Fibroblast of lung (primary cell): ENCODE data around the gene DDX6. TPM values are rescaled to one million over a fixed set of nuclear protein-coding genes. Genes with fewer than 3 reads are reported as not detected.
"Not testable (repeated sequence)": the region's sequence is repeated elsewhere in the genome, so short reads cannot be mapped to it uniquely, and the experiment has no call there.

Experiments
- DNase-seq, 2 donors: peaks; one replicate each; pipeline versions ENCODE4 v3.0.0 to v3.0.0-alpha.2; 2010; ENCODE audit warnings: low read depth in 2 of 2
- H2AFZ ChIP-seq: 2 replicates; pipeline ENCODE4 v1.5.1; 2012; ENCODE audit warnings: low read length, control low read depth, inconsistent platforms
- H3K27ac ChIP-seq: 2 replicates; pipeline ENCODE4 v1.5.1; 2011; ENCODE audit warnings: low read length, control low read depth; ENCODE audit not compliant: insufficient read depth
- H3K27me3 ChIP-seq: 2 replicates; pipeline ENCODE4 v1.5.1; 2011; ENCODE audit warnings: mild to moderate bottlenecking, low read length; ENCODE audit not compliant: control insufficient read depth, insufficient read depth
- H3K36me3 ChIP-seq: 2 replicates; pipeline ENCODE4 v1.5.1; 2011; ENCODE audit warnings: low read length; ENCODE audit not compliant: control insufficient read depth, insufficient read depth
- H3K4me1 ChIP-seq: 2 replicates; pipeline ENCODE4 v1.5.1; 2011; ENCODE audit warnings: low read length; ENCODE audit not compliant: control insufficient read depth, insufficient read depth; ENCODE audit errors: extremely low read depth
- H3K4me2 ChIP-seq: 2 replicates; pipeline ENCODE4 v1.5.1; 2011; ENCODE audit warnings: low read length, control low read depth; ENCODE audit not compliant: insufficient read depth; ENCODE audit errors: extremely low read depth
- H3K4me3 ChIP-seq, 4 experiments: fragments of 200-600 bp in 1 of 4; sonication (generic) in 1 of 4; replicated peaks in 1 of 4; 2 replicates each; pipeline ENCODE4 v1.5.1; 2011 to 2016; ENCODE audit warnings: low read length in 4 of 4, low read depth in 3 of 4, mild to moderate bottlenecking in 3 of 4, control low read depth in 2 of 4, inconsistent platforms in 1 of 4, mixed read lengths in 1 of 4; ENCODE audit not compliant: insufficient read depth in 1 of 4; ENCODE audit errors: control extremely low read depth in 1 of 4
- H3K79me2 ChIP-seq: 2 replicates; pipeline ENCODE4 v1.5.1; 2012; ENCODE audit warnings: mild to moderate bottlenecking, low read length, inconsistent platforms; ENCODE audit not compliant: control insufficient read depth, insufficient read depth
- H3K9ac ChIP-seq: 2 replicates; pipeline ENCODE4 v1.5.1; 2011; ENCODE audit warnings: mild to moderate bottlenecking, low read length, control low read depth; ENCODE audit not compliant: insufficient read depth
- H3K9me3 ChIP-seq: 2 replicates; pipeline ENCODE4 v1.5.1; 2012; ENCODE audit warnings: low read depth, low read length; ENCODE audit not compliant: control insufficient read depth, insufficient read depth
- H4K20me1 ChIP-seq: 2 replicates; pipeline ENCODE4 v1.5.1; 2011; ENCODE audit warnings: low read length; ENCODE audit not compliant: control insufficient read depth, insufficient read depth; ENCODE audit errors: extremely low read depth
- polyA plus RNA-seq, 2 donors: library from polyadenylated mRNA; depleted of rRNA in 1 of 2; stranded (reverse) in 1 of 2; unstranded in 1 of 2; fragments of >200 nt; gene quantifications; 2 replicates each; pipeline ENCODE4 v1.2.1, GENCODE V29; 2011 to 2012; ENCODE audit warnings: missing spikeins in 1 of 2
- total RNA-seq: library from RNA; depleted of rRNA; stranded (reverse); fragments of >200 nt; gene quantifications from 2 replicates; pipeline ENCODE4 v1.2.1, GENCODE V29; 2014

Gene DDX6
- total and polyA plus RNA-seq, 2 donors (not counting 1 experiment from before 2014, with no cell fraction given) = 91.2 to 105 TPM

DNA sequence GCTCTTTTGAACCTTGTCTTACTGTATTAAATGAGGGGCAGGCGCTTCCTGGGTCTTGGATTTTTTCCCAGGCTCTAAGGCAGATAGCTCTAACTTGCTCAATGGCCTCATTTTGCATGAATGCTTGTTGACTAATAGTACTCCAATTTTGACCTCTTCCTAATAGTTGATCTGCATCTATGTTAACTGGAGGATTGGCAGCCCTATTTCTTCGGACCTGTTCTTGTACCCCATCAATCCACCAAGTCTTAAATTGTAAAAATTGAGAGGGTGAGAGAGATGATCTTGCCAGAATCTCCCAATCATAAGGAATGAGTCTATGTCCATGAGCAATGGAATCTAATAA is 63.3 kb downstream of the DDX6 start:
- H4K20me1 ChIP-seq, H3K4me2 ChIP-seq, H3K9ac ChIP-seq, H3K27ac ChIP-seq, DNase-seq, H3K9me3 ChIP-seq, H3K4me3 ChIP-seq, H3K36me3 ChIP-seq, H3K4me1 ChIP-seq, H2AFZ ChIP-seq, H3K27me3 ChIP-seq, H3K79me2 ChIP-seq: not testable (repeated sequence)

DNA sequence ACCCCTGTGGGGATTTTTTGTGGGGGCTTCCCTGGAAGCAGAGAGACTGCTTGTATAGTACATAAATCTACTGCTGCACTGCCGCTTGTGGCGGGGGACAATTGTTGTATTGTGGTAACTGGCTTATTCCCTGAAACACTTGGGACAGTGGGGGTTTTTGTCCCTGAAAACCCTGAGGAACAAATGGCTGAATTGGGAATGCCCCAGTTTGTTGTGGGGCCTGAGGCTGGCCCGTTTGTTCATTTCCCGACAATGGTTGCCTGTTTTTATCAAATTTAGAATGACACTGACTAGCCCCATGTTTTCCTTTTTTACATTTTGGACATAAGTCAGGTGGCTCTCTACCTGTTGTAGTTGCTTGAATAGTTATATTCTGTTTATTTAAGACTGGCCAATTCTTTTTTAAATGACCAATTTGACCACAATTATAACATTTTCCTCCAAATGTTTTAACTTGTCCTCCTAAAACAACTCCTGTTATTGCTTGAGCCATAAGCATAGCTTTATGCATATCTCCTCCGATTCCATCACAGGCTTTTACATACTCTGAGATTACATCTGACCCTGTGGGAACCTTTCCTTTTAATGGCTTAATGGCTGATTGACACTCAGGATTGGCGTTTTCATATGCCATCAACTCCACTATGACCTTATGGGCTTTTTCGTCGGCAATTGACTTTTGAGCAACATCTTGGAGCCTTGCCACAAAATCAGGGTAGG is 63.8 kb downstream of the DDX6 start:
- not testable (repeated sequence) for H3K4me2 ChIP-seq

DNA sequence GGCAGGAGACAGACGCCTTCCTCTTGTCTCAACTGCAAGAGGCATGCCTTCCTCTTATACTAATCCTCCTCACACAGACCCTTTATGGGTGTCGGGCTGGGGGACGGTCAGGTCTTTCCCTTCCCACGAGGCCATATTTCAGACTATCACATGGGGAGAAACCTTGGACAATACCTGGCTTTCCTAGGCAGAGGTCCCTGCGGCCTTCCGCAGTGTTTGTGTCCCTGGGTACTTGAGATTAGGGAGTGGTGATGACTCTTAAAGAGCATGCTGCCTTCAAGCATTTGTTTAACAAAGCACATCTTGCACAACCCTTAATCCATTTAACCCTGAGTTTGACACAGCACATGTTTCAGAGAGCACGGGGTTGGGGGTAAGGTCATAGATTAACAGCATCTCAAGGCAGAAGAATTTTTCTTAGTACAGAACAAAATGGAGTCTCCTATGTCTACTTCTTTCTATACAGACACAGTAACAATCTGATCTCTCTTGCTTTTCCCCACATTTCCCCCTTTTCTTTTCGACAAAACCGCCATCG is 69.4 kb downstream of the DDX6 start:
- DNase-seq, H3K4me2 ChIP-seq, H2AFZ ChIP-seq, H3K9ac ChIP-seq, H3K4me1 ChIP-seq, H3K36me3 ChIP-seq, H3K27me3 ChIP-seq, H3K4me3 ChIP-seq, H3K79me2 ChIP-seq, H4K20me1 ChIP-seq, H3K27ac ChIP-seq, H3K9me3 ChIP-seq: not testable (repeated sequence)

More for the DNA sequence above, 63.8 kb downstream of the DDX6 start:
- H3K9ac ChIP-seq, H3K27me3 ChIP-seq, H2AFZ ChIP-seq, H3K36me3 ChIP-seq, H3K9me3 ChIP-seq, H3K27ac ChIP-seq, H3K4me1 ChIP-seq, DNase-seq, H3K79me2 ChIP-seq, H4K20me1 ChIP-seq, H3K4me3 ChIP-seq: not testable (repeated sequence)

DNA sequence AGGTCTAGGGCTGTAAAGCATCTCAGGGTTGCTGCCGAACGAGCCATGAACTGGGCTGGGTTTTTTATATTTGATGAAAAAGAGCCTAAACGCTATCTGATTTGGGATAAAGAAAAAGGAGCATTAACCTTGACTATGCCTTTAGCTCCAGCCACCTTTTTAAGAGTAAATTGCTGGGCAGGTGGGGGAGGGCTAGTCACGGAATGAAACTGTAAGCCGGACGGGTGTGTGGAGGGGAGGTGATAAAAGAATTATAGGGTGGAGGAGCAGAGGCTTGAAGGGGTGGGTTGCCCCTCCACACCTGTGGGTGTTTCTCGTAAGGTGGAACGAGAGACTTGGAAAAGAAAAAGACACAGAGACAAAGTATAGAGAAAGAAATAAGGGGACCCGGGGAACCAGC is 70.2 kb downstream of the DDX6 start:
- H3K9me3 ChIP-seq, H3K27me3 ChIP-seq, H4K20me1 ChIP-seq, DNase-seq, H2AFZ ChIP-seq, H3K79me2 ChIP-seq, H3K4me1 ChIP-seq, H3K9ac ChIP-seq, H3K36me3 ChIP-seq, H3K4me2 ChIP-seq, H3K27ac ChIP-seq, H3K4me3 ChIP-seq: not testable (repeated sequence)

DNA sequence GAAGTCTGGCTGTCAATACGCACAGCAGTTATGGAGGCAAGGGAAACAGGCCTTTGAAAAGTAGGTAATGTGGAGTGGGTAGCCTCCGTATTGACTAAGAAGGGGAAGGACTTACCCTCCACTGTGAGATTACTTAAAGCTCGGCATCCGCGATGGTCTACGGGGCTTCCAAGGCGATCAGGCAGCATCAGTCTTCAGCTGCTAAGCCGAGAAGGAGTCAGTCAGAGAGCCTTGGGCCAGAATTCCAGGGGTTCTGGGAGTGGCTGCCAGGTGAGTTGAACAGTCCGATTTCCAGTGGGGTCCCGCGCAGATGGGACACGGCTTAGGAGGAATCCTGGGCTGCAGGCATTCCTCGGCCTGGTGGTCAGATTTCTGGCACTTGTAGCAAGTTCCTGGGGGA is 70.9 kb downstream of the DDX6 start:
- H3K27ac ChIP-seq = not testable (repeated sequence)

DNA sequence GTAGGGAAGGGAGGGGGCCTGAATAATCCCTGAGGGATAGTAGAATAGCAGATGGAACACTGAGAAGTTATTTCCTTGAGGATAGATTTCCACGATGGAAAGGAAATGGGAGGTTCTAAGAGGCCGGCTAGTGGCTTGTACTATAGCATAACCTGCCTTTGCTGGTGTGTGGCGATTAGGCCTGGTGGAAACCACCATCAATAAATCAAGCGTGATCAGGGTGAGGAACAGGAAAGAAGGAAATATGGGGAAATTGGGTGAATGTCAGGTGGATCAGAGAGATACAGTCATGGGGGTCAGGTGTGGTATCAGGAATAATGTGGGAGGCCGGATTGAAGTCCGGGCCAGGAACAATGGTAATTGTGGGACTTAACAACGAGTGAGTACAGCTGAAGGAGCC is 72.4 kb downstream of the DDX6 start:
- not testable (repeated sequence) for H3K9me3 ChIP-seq, H3K4me2 ChIP-seq, H3K4me3 ChIP-seq, H3K27ac ChIP-seq, H3K27me3 ChIP-seq, H3K36me3 ChIP-seq, H3K4me1 ChIP-seq, H2AFZ ChIP-seq, H4K20me1 ChIP-seq, H3K9ac ChIP-seq, DNase-seq, H3K79me2 ChIP-seq

More for the DNA sequence above, 70.9 kb downstream of the DDX6 start:
- H3K79me2 ChIP-seq, H3K9ac ChIP-seq, H3K9me3 ChIP-seq, H2AFZ ChIP-seq, H3K4me3 ChIP-seq, H4K20me1 ChIP-seq, H3K36me3 ChIP-seq, H3K4me2 ChIP-seq, H3K4me1 ChIP-seq, H3K27me3 ChIP-seq: not testable (repeated sequence)
- DNase-seq = peak in 1 of 2 donors; percentile 17

DNA sequence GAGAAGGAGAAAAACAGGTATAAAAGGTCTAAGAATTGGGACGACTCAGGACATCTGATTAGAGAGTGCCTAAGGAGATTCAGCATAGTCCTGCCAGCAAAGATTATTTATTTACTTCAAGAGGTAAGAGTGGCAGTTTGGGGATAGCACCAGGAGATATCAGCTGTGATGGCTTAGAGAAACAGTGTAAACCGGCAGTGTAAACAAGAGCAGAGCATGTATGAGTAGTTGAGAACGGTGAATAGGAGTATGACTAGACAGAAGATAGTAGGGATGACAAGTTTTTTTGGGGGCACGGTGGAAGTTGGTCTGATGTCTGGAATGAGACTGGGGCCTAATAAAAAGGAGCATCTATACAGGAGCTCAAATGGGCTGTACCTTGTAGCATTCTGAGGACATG is 73.2 kb downstream of the DDX6 start:
- H3K27ac ChIP-seq, H3K36me3 ChIP-seq, H3K4me3 ChIP-seq, H3K27me3 ChIP-seq, H3K4me2 ChIP-seq, H3K9ac ChIP-seq, H2AFZ ChIP-seq, DNase-seq, H3K79me2 ChIP-seq, H4K20me1 ChIP-seq, H3K4me1 ChIP-seq, H3K9me3 ChIP-seq: not testable (repeated sequence)
